Mucosa of gallbladder (tissue), 1 donor: ENCODE measurements around the gene PSMD11. TPM values are rescaled to one million over a fixed set of nuclear protein-coding genes. Genes with fewer than 3 reads are reported as not detected.

Experiments
- DNase-seq: peaks from one replicate; pipeline ENCODE4 v3.0.0-alpha.2; 2020; ENCODE audit warnings: low spot score
- total RNA-seq: library from RNA; stranded (reverse); gene quantifications from one replicate; pipeline ENCODE4 v1.2.1, GENCODE V29; 2021
- donor health status: DM: no; HTN: no; CAD: no.

Gene PSMD11
- total RNA-seq, 1 donor from 2014 or later: 61.7 TPM

DNA sequence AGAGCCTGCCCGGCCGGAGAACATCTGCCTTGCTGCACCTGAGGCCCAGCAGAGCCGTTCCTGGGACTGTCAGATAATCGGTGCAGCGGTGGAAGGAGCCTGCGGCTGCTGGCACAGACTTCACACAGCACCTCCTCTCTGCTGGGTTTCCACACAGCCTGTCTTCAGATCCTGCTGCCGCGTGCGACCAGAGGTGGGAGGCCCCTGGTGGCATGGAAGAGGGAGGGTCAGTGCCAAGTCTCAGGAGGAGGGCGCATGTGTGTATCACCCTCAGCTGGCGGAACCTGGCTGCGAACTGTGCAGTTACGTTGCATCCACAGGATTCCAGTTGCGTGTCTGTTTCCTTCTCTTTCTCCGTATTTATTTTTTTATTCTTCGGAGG lies 45.8 kb downstream of the PSMD11 start:
- no peak for DNase-seq

- no peak for DNase-seq
Observed at GRCh38 chr17:32491371-32492263, 47.3 kb downstream of the PSMD11 start.

GRCh38 chr17:32492264-32492589 lies 47.9 kb downstream of the PSMD11 start:
- no peak for DNase-seq

DNA sequence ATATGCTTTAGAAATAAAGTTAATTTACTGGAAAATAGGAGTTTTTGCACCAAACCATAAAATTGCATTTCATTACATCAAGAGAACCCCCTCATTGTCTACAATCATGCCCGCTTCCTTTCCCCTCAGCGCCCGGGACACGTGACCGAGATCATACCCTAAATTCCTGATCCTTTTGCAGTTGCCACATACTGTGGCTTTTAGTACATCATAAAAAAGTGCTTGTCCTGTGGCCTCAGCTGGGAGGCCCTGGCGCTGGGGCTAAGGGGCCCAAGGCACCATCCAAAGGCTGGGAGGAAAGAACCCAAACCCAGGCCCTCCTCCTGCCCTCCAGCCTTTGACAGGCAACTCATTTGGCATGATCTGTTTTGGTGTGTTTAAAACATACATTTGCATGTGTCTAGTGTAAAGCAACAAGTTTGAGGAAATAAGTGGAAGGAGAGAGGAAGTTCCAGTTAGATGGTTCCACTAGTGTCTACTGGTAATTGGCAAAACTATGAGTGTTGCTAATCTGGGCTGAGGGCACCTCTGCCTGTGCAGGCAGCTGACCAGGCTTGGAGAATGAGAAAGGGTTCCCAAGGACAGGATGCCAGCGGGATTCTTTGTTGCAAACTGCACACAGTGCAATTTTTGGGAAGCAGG lies 48.5 kb downstream of the PSMD11 start:
- no peak for DNase-seq

GRCh38 chr17:32493571-32493970 lies 49.3 kb downstream of the PSMD11 start:
- DNase-seq: no peak

DNA sequence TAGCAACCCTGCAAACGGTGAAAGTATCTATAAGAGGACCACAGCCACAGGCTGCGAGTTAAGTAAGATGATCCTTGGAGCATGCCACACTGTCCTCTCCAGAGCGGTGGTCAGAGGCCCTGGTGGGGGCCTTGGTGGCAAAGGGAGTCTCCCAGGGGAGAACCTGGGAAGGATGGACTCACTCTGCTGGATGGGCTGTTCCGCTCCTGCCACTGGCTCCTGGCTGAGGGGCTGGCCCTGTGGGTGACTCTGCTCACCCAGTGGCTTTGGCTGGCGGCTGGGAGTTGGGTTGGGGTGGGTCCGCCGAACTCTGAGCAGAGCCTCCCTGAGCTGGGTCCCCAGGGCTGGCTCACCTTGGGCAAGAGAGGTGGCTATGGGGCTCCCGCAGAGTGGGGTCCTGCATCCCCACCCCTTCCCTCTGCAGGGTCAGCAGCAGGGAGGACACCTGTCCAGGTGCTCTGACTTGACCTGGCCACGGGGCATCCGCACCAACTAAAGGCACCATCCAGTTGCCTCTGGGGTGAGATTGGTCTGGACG lies 49.7 kb downstream of the PSMD11 start:
- DNase-seq: no peak

- DNase-seq: no peak
Observed at GRCh38 chr17:32494621-32495358, 50.5 kb downstream of the PSMD11 start.

DNA sequence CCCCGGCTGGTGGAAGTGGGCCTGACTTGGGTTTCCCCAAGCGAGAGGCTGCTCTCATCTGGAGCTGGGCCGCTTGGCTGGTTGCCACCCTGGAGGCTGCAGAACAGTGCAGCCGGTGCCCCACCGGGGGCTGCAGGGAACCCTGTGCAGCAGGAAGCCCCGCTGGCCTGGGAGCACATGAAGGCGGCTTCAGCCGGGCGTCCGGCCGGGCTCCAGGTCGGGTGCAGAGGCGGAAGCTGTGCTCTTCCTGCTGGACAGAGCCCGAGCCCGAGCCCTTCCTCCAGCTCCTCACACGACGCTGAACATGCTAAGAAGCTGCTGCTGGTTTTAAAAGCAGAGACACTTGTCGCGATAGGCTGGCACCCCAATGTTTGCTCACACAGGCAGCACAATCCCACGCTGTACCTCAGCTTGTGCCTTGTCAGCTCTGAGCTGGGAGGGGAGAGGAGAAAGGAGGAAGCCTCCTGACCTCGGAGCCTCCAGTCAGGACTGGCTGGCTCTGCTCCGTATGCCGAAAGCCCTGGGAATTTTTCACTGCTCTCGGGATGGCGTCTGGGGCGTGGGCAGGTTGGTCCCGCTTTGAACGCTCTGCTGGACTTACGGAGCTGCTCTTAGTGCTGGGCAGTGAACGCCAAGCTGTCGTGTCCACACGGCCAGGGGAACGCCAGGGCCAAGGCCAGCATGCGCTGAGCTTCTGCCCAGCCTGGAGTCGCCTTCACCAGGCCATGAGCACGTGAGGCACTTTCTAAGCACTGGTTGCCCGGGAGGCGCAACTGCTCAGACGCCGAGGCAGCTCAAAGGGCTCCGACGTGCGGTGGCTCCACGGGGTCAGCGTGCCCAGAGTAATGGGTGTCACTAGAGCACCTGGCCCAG lies 51.3 kb downstream of the PSMD11 start:
- DNase-seq: no peak

GRCh38 chr17:32496395-32497073 lies 52.2 kb downstream of the PSMD11 start:
- no peak for DNase-seq

- DNase-seq: no peak
Observed at GRCh38 chr17:32497431-32498205, 53.3 kb downstream of the PSMD11 start.

DNA sequence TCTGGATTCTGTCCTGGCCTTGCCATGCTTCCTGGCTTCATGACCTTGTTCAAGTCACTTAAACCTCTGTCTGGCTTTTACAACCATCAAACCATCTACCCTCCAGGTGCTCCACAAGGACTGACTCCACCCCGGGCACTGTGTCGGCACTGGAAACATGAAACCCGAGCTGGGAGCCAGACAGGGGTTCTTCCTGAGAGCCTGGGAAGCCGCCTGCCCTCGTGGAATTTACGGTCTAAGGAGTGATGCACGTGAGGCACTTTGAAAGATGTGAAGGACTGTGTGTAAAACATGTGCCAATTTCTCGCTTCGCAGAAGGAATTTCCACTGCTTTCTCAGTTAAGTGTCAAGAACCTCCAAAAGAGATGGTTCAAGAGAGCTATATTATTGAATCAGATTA lies 54.1 kb downstream of the PSMD11 start:
- DNase-seq: no peak

DNA sequence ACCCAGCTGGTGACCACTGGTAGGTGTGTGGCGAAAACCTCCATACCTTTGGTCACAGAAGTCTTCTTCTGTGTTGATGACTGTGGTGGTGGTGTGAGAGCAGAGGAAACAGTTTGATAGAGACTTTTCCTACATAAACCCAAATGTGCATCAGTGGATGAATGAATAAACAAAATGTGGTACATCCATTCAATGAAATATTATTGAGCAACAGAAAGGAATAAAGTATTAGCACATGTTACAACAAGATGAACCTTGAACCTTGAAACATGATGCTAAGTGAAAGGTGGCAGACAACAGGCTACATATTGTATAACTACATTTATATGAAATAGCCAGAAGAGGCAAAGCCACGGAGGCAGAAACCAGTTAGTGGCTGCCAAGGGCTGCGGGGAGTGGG lies 57.7 kb downstream of the PSMD11 start:
- no peak for DNase-seq

- DNase-seq: no peak
Observed at GRCh38 chr17:32502710-32503109, 58.4 kb downstream of the PSMD11 start.

GRCh38 chr17:32503251-32504165 lies 59.2 kb downstream of the PSMD11 start:
- no peak for DNase-seq

GRCh38 chr17:32504166-32504990 lies 60.1 kb downstream of the PSMD11 start:
- DNase-seq: no peak

GRCh38 chr17:32508926-32509325 lies 64.6 kb downstream of the PSMD11 start:
- no peak for DNase-seq

DNA sequence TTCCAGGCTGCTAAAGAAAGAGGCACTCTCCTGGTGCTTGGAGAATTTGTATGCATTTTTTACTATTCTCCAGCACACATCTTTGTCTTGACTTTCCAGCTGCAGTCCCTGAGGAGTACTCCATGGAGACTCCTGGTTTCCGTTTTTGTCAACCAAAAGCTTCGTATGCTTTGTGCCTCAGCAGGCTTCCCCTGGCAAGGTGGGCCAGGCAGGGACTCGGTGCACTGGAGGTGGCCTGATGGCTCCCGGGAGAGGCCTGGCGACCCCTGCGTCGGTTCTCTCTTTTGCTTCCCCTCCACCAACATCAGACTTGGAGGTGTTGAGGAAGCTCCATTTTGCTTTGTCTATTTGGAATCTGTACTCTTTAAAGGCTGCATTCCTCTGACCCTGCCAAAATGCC lies 66.2 kb downstream of the PSMD11 start:
- no peak for DNase-seq

DNA sequence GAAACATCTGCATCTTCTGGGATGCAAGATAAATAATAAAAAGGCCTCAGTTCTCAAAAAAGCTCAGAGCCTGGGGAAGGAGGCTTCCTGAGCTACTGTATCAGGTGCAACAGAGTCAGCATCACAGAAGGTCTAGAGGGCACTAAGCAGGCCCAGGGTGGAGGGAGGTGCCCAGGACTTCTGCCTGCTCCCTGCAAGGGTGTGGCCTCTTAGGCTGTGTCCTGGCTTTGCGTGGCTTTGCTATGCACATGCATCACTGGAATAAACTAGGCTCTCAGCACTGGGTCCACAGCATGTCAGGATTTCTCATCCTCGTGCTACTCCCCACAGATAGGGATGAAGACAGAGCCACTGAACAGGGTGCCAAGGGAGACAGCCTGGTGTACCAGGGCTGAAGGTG lies 68.0 kb downstream of the PSMD11 start:
- no peak for DNase-seq
